Memory B cell (primary cell): Measurements from ENCODE around the gene CORO6.
"Not testable (repeated sequence)": the region's sequence is repeated elsewhere in the genome, so short reads cannot be mapped to it uniquely, and the experiment has no call there.

Experiments
- ATAC-seq: fragments of 150-1000 bp; cut with Tn5 transposase; 2 replicates; pipeline ENCODE4 v1.10.0; 2021; ENCODE audit warnings: low read depth, mild to moderate bottlenecking, moderate library complexity
- DNase-seq, 2 donors: peaks; one replicate each; pipeline ENCODE4 v3.0.0; 2022; ENCODE audit warnings: low spot score in 2 of 2
- H3K27ac Mint-ChIP-seq: one replicate; pipeline ENCODE4 v1.8.0; 2022; ENCODE audit warnings: mild to moderate bottlenecking, moderate library complexity, mixed read lengths
- H3K27me3 Mint-ChIP-seq: one replicate; pipeline ENCODE4 v1.8.0; 2022; ENCODE audit warnings: mixed read lengths
- H3K36me3 Mint-ChIP-seq: one replicate; pipeline ENCODE4 v1.8.0; 2022; ENCODE audit warnings: mild to moderate bottlenecking, mixed read lengths
- H3K4me1 Mint-ChIP-seq: one replicate; pipeline ENCODE4 v1.8.0; 2022; ENCODE audit warnings: mixed read lengths
- H3K4me3 Mint-ChIP-seq: one replicate; pipeline ENCODE4 v1.8.0; 2022; ENCODE audit warnings: mild to moderate bottlenecking, moderate library complexity, mixed read lengths
- H3K9me3 Mint-ChIP-seq: one replicate; pipeline ENCODE4 v1.8.0; 2022; ENCODE audit warnings: mixed read lengths

The CORO6 gene

DNA sequence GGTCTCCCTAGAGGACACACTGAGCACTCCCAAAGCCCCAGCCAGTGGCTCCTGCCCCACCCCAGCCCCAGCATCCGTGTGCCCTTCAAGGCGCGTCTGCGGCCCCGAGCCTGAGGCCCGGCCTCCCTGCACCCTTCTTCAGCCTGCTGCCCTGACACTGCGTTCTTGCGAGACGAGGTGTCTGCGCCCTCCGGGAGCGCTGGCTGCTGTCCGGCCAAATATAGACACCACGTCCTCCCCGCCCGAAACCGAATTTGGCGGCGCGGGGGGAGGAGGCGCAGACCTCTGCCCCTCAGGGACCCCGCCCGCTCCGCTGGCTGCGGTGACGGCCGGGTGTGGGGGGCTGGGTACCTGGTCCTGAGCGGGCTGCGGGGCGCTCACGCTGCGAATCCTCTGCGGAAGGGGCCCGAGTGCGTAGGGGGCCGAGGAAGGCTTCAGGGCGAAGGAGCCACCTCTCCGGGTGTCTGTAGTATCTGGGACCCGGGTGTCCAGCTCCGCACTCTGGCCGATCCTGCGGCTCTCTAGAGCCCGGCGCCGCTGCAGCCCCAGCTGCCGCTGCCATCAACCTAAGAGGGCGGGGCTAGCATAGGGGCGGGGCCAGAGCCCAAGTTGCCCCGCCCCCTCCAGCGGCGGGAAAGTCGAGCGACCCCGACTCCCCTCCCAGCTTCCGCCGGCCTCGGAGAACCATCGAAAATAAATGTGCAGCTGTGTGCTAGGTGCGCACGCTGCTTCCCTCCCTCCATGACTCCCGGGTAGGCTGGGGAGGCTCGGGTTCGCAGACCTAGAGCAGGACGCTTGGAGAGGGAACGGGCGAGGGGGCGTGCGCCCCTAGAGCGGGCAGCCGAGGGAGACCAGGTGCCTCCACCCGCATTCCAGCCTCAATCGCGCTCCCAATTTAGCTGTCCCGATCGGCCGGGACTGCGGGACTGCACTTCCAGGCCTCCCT lies at the start of gene CORO6:
CORO6 (minus strand) TSS at position 576 of the 946 bp plus-strand sequence. CDS start 1,491 bp downstream, outside the sequence.
- peaks cover 14% of the 10 kb centered on the region for H3K4me1 Mint-ChIP-seq
- H3K36me3 Mint-ChIP-seq, result no peaks in the 10 kb centered on the region
- H3K27me3 Mint-ChIP-seq, result no peaks in the 10 kb centered on the region
- H3K27ac Mint-ChIP-seq, result peak within 1 kb of the TSS; percentile 73
- peak within 1 kb of the TSS; percentile 79 for H3K4me3 Mint-ChIP-seq
- no peaks in the 10 kb centered on the region for H3K9me3 Mint-ChIP-seq
- ATAC-seq (peak; percentile 57), DNase-seq (peak; percentile 49 to 69)

DNA sequence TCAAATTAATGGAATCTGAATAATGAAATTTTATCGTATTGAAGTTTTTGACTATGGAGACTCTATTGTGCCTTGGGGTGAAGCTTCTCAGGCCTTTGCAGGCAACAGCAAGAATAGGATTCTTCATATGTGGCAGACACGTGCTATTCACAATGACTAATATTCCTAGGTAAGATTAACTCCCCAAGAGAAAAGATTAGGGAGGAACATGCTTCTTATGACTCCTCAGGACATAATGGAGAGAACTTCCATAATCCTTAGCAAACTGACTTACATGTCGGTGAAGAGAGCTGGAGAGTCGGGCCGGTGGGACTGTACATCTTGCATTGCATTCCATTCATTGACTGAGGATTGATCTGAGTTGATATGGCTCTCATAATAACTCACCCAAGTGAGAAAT lies 48.9 kb upstream of the CORO6 start:
- peaks cover 24% of the 10 kb centered on the region for H3K36me3 Mint-ChIP-seq
- no peak for ATAC-seq
- no peaks in the 10 kb centered on the region for H3K27me3 Mint-ChIP-seq
- H3K4me3 Mint-ChIP-seq, result no peak overlapping the region
- no peak for DNase-seq
- peaks cover 12% of the 10 kb centered on the region for H3K4me1 Mint-ChIP-seq
- H3K27ac Mint-ChIP-seq, result no peak overlapping the region
- H3K9me3 Mint-ChIP-seq, result no peaks in the 10 kb centered on the region

DNA sequence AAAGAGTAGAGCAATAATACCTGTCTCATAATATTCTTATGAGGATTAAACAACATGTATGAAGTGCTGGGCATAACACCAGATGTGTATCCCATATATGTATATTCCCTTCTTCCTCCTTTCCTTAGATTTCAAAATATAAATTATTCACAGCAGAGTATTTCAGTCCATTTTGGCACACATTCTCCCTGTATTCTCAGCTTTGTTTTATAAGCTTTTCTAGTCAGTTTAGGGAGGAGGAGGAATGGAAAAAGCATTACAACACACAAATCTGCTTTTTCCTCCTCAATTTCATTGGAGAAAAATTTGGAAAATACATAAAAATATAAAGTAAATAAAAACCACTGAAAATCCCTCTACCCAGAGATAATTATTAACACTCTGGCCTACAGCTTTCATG lies 46.6 kb upstream of the CORO6 start:
- Mint-ChIP-seq H3K36me3 (peaks cover 15% of the 10 kb centered on the region), H3K4me3 (no peak overlapping the region), H3K27me3 (no peaks in the 10 kb centered on the region), H3K27ac (no peak overlapping the region), H3K9me3 (no peaks in the 10 kb centered on the region), H3K4me1 (peaks cover 14% of the 10 kb centered on the region)
- DNase-seq, result no peak
- ATAC-seq, result no peak

DNA sequence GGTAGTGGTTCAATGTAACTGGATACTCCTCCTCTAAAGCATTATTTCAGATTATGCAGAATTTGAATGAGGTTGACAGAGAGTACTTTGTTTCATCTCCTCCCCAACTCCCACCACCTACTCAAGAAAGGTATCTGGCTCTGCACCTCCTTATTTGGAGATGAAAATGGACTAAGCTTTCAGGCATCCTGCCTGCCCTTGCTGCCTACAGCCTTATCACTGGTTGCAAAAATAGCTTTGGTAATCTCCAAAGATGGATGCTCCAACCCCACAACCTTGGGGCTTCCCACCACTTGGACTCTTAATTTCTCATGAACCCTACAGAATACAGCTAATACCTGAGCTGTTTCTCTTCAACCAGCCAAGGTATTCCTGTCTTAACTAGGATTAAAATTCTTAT lies 45.3 kb upstream of the CORO6 start:
- H3K27ac Mint-ChIP-seq, result peak overlapping the region; percentile 41
- H3K9me3 Mint-ChIP-seq, result no peaks in the 10 kb centered on the region
- DNase-seq, result no peak
- no peak overlapping the region for H3K4me3 Mint-ChIP-seq
- no peaks in the 10 kb centered on the region for H3K27me3 Mint-ChIP-seq
- no peak for ATAC-seq
- peaks cover 19% of the 10 kb centered on the region for H3K36me3 Mint-ChIP-seq
- peaks cover 15% of the 10 kb centered on the region for H3K4me1 Mint-ChIP-seq

DNA sequence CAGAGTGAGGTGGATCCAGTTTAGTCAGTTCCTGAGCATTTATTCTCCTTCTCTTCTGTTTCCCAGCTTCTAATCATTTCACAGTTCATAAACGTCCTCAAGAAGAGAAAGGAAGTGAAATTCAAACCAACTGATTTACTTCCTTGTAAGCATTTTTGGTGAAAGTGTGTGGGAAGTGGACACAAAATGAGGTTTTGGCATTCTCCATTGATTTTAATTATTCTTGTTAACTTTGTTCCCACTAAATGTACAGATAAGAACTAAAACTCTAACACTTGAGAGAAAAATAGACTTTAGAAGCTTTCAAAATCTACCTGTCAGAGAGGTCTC lies 42.7 kb upstream of the CORO6 start:
- H3K36me3 Mint-ChIP-seq, result peaks cover 21% of the 10 kb centered on the region
- H3K27ac Mint-ChIP-seq, result peak overlapping the region; percentile 60
- H3K9me3 Mint-ChIP-seq, result no peaks in the 10 kb centered on the region
- H3K4me3 Mint-ChIP-seq, result no peak overlapping the region
- DNase-seq (no peak), ATAC-seq (no peak)
- H3K4me1 Mint-ChIP-seq, result peaks cover 19% of the 10 kb centered on the region
- H3K27me3 Mint-ChIP-seq, result no peaks in the 10 kb centered on the region

DNA sequence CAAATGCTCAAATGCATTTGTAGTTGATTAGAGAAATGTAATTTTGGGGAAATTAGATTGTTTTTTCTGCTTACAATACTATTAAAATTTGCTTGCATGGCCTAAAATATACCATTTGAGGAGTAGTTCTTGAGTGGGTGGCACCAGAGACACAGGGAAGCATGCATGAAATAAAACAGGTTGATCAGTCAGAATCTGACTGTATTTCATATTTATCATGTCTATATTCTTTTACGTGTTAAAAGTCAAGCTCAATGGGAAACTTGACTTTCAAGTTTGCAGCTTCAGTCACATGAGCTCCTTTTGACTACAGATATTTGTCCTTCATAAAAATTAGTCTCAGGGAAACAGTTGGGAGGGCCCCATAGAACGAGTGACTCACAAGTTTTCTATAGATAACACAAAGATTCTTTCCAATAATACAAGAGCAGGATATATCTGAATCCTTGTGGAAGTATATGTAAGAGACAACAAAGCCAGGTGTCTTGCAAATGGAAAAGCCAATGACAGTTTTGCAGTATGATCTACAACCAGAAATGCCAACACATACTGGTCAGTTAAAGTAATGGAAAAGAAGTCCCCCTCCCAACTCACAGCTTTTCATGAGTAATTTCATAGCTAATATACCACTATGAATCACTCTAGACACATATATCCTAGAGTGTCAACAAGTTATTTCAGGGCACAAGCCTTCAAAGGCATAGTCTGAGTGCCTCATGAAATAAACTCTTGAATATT lies 42.2 kb upstream of the CORO6 start:
- peaks cover 19% of the 10 kb centered on the region for H3K4me1 Mint-ChIP-seq
- ATAC-seq, result no peak
- H3K27me3 Mint-ChIP-seq, result no peaks in the 10 kb centered on the region
- peaks cover 22% of the 10 kb centered on the region for H3K36me3 Mint-ChIP-seq
- no peaks in the 10 kb centered on the region for H3K9me3 Mint-ChIP-seq
- H3K4me3 Mint-ChIP-seq, result no peak overlapping the region
- no peak for DNase-seq
- peak overlapping the region; percentile 60 for H3K27ac Mint-ChIP-seq

DNA sequence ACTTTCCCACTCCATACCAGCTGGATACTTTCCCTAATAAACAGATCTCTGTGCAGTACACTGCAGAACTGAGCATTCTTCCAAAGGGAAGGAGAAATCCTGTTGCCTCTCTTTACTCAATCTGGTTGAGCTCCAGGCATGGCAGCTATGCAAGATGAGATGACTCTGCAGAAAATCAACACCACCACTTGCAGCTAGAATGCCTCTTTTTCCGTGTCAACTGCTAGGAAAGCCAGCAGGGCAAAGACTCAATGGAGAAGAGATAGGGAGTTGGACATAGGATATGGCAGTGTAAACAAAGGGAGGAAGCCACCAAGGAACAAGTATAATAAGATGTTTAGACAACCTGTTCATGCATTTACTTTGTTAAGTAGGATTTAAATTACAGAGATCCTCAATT lies 40.4 kb upstream of the CORO6 start:
- Mint-ChIP-seq H3K4me1 (peaks cover 19% of the 10 kb centered on the region), H3K4me3 (no peak overlapping the region), H3K9me3 (no peaks in the 10 kb centered on the region), H3K27ac (peak overlapping the region; percentile 65), H3K27me3 (no peaks in the 10 kb centered on the region), H3K36me3 (peaks cover 22% of the 10 kb centered on the region)
- ATAC-seq (no peak), DNase-seq (no peak)

DNA sequence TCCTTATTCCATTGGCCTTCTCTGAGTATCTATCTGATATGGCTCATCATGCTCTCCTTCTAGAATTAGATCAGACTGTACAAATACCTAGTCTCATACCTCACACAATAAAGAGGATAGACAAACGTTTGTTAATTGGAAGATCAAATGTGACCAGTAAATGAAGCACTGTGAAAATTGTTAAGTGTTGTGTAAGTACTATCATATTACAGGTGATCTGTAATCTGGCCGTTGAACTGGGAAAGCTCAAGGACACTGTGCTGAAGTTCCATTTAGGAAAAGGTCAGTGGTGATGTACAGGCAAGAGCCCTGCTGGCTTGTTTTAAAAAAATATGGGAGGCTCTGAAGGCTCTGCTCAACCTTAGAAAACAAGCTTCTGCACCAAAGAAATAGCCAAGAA lies 38.5 kb upstream of the CORO6 start:
- H3K9me3 Mint-ChIP-seq, result no peaks in the 10 kb centered on the region
- H3K27ac Mint-ChIP-seq, result peak overlapping the region; percentile 18
- no peak overlapping the region for H3K4me3 Mint-ChIP-seq
- no peaks in the 10 kb centered on the region for H3K27me3 Mint-ChIP-seq
- peaks cover 15% of the 10 kb centered on the region for H3K36me3 Mint-ChIP-seq
- peaks cover 16% of the 10 kb centered on the region for H3K4me1 Mint-ChIP-seq
- DNase-seq, result no peak
- no peak for ATAC-seq

DNA sequence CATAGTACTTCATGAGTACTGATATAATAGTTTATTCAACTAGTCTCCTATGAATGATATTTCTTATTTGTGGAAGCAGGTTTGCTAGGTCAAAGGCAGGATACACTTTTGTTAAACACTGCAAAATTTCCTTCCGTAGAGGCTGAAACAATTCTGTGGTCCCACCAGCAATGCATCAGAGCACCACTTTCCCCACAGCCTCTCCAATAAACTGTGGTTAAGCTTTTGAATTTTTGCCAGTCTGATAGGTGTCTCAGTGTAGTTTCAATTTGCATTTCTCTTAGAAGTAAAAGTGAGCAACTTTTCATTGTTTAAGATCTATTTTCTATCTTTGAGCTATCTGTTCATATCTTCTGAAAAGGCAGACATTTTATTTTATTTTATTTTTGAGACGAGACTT lies 36.4 kb upstream of the CORO6 start:
- no peak overlapping the region for H3K4me3 Mint-ChIP-seq

DNA sequence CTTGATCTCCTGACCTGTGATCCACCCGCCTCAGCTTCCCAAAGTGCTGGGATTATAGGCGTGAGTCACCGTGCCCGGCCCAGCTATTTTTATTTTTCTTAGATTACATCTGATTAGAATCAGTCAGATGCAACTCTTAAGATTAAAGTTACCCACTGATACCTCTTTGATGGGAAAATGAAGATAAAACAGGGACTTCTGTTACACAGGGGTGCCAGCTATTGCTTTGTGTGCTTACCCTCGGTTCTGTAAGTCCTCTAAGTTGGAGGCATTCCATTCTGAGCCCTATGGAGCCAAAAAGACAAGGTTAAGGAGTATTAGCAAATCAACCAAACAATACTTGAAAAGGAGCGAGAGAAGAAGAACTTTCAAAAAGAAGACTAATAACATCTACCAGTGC lies 32.6 kb upstream of the CORO6 start:
- peaks cover 14% of the 10 kb centered on the region for H3K36me3 Mint-ChIP-seq
- H3K4me1 Mint-ChIP-seq, result no peaks in the 10 kb centered on the region
- H3K27ac Mint-ChIP-seq, result no peak overlapping the region
- no peaks in the 10 kb centered on the region for H3K9me3 Mint-ChIP-seq
- DNase-seq (no peak), ATAC-seq (no peak)
- H3K27me3 Mint-ChIP-seq, result no peaks in the 10 kb centered on the region
- H3K4me3 Mint-ChIP-seq, result no peak overlapping the region

More for the DNA sequence above, 36.4 kb upstream of the CORO6 start:
- DNase-seq (no peak), ATAC-seq (no peak)
- Mint-ChIP-seq H3K27ac (no peak overlapping the region), H3K27me3 (no peaks in the 10 kb centered on the region), H3K4me1 (peaks cover 6% of the 10 kb centered on the region), H3K36me3 (peaks cover 19% of the 10 kb centered on the region), H3K9me3 (no peaks in the 10 kb centered on the region)

DNA sequence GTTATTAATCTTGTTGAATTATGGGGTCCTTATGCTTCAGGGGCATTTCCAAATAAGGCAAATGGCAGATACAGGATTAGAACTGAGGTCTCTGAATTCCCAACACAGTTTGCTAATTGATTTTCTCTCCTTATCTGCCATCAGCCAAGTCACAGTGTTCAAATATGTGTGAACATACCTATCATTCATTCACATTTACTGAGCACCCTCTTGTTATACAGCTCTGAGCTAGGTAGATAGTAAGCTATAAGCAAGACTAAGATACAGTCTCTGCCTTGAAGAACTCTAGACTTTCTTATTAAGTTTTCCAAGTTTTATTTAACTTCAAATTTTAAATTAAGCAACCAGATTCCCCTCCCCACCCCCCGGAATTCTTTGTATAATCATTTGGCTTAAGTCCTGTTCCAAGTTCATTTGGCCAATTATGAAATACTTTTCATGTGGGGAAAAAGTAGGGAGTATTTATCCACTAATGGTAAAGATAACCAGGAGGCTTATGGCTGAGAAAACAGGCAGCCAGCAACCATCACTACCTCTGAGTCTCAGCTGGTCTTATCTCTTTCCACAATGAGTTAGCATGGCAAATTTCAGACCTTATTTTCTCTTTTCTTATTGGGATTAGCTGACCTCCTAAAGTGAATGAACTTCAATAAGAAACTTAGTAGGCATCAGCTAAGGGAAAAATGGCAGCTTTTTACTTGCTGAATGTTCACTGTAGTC lies 31.4 kb upstream of the CORO6 start:
- no peak for DNase-seq
- Mint-ChIP-seq H3K27me3 (no peaks in the 10 kb centered on the region), H3K36me3 (peaks cover 22% of the 10 kb centered on the region)

DNA sequence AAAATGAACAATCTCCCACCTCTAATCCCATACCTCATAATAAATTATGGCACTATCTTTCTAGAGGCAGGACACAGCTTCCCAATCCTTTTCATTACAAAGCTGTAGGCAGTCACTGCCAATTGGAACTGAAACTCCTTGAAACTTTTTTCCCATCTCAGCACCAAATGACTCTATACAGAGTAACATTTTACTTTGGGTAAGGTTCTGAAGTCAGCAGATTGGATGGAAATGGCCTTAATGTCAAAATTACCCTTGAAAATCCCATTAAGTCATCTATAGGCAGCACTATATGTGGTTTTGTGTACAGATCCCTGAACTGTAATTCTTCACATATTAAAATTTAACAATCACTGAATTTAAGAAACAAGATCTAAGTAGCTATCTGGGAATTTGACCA lies 30.3 kb upstream of the CORO6 start:
- Mint-ChIP-seq H3K9me3 (no peaks in the 10 kb centered on the region), H3K4me1 (no peaks in the 10 kb centered on the region), H3K36me3 (peaks cover 28% of the 10 kb centered on the region), H3K27ac (no peak overlapping the region), H3K4me3 (no peak overlapping the region), H3K27me3 (no peaks in the 10 kb centered on the region)
- no peak for ATAC-seq
- DNase-seq, result no peak

More for the DNA sequence above, 31.4 kb upstream of the CORO6 start:
- no peak for ATAC-seq
- Mint-ChIP-seq H3K4me1 (no peaks in the 10 kb centered on the region), H3K27ac (no peak overlapping the region), H3K4me3 (no peak overlapping the region), H3K9me3 (no peaks in the 10 kb centered on the region)

DNA sequence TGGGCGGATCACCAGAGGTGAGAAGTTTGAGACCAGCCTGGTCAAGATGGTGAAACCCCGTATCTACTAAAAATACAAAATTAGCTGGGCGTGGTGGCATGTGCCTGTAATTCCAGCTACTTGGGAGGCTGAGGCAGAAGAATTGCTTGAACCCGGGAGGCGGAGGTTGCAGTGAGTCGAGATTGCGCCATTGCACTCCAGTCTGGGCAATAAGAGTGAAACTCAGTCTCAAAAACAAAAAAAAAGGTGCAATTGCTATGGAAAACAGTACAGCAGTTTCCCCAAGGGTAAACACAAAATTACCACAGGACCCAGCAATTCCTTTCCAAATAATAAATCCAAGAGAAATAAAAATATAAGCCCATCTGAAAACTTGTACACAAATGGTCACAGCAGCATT lies 29.2 kb upstream of the CORO6 start:
- peaks cover 32% of the 10 kb centered on the region for H3K36me3 Mint-ChIP-seq
- DNase-seq, ATAC-seq, H3K27me3 Mint-ChIP-seq, H3K4me3 Mint-ChIP-seq, H3K27ac Mint-ChIP-seq, H3K4me1 Mint-ChIP-seq, H3K9me3 Mint-ChIP-seq: not testable (repeated sequence)

DNA sequence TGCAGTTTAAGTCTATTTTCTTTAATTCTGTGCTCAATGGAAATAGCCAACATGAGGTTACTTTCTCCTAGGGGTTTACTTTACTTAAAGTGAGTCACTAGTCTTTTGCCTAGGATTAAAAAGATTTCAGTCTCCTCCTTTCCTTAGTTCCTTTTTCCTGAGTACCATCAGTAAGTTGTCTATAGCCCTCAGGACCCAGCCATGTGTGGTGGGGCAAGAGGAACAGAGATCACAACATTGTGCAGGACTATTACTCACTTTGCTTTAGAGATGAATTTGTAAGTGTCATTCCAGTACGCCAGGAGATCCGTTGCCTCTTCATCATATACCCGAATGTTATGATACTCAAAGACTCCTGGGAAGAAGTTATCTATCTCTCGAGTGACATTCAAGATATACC lies 27.7 kb upstream of the CORO6 start:
- H3K4me3 Mint-ChIP-seq, result no peak overlapping the region
- no peak for DNase-seq
- H3K4me1 Mint-ChIP-seq, result no peaks in the 10 kb centered on the region
- no peak for ATAC-seq
- H3K27me3 Mint-ChIP-seq, result no peaks in the 10 kb centered on the region
- no peaks in the 10 kb centered on the region for H3K9me3 Mint-ChIP-seq
- peak overlapping the region; percentile 72 for H3K27ac Mint-ChIP-seq
- peaks cover 28% of the 10 kb centered on the region for H3K36me3 Mint-ChIP-seq
